Measurements from ENCODE around the gene GPR153.
A peak's percentile ranks its signal among the peaks of the same experiment; 100 is the strongest.
"Not testable (repeated sequence)": the region's sequence is repeated elsewhere in the genome, so short reads cannot be mapped to it uniquely, and the experiment has no call there.

The GPR153 gene

DNA sequence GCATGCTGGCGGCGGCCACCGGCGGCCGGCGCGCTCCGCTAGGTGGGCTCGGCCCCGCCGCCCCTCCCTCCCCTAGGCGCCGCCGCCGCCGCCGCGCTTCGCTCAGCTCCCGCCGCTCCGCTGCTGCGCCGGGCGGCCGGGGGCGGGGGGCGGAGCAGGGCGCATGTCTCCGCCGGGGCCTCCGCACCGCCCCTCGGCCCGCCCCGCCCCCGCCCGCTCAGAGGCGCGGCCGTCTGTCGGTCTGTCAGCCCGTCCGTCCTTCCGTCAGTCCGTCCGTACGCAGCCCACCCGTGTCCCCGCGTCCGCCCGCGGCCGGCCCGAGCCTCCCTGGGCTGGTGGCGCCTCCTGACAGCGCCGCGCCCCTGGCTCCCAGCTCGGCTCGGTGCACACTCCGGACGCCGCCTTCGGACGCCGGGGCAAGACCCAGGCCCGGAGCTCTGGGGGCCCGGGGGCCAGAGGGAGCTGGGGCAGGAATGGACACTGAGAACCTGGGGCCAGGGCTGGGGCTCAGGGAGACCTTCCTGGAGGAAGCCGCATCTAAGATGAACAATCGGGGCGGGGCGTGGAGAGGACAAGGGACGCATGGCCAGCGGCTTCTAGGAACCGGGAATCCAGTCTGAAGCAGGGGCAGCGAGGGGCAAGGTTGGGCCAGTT lies at the start of gene GPR153:
GPR153 (minus strand) TSS at position 138 of the 654 bp plus-strand sequence. CDS start 6,193 bp downstream, outside the sequence.
- DNase-seq, result peak; percentile 64 to 90 (median 80)

DNA sequence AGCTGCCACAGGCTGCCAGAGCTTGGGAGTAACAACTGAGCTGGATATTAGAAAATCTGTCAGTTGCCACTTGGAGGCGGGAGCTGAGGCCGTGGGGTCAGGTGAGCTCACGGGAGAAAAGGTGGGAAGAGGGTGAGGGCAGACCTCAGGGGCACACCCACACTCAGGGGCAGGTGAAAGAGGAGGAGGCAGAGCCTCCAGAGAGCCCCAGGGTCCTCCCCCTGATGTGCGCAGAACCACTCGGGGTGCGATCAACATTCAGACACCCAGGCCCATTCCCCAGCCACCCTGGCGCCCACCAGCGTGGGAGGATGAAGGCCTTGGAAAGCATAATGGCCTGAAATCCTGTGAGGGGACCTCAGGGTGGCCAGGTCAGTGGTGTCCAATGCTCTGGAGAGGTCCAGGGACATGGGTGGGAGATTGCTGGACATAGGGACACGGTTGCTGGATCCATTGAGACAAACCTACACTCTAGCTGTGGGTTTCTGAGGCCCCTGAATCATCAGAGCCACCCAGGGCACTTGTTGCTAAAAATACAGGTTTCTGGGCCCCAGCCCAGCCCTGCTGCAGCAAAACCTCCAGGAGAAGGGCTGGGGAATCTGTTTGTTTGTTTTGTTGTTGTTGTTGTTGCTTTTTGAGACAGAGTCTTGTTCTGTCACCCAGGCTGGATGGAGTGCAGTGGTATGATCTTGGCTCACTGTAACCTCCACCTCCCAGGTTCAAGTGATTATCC lies 49.4 kb upstream of the GPR153 start:
- no peak for DNase-seq

DNA sequence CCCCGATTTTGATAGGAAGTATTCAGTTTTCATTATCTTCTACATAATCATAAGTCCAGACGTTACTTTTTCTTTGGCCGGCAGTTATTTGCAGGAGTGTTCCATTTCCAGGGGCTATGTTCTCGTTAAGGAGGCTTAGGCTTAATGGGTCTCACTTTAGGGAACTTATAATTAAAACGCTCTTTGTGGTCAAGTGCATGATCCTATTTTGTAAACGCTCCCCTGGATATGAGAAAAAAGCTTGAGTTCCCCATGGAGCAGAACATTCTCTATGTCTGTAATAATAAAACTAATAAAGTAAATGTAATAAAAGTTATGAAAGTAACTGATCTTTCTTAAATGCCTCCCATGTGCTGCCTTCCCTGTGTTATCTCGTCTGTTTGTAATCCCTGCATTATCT lies 48.7 kb upstream of the GPR153 start:
- no peak for DNase-seq

DNA sequence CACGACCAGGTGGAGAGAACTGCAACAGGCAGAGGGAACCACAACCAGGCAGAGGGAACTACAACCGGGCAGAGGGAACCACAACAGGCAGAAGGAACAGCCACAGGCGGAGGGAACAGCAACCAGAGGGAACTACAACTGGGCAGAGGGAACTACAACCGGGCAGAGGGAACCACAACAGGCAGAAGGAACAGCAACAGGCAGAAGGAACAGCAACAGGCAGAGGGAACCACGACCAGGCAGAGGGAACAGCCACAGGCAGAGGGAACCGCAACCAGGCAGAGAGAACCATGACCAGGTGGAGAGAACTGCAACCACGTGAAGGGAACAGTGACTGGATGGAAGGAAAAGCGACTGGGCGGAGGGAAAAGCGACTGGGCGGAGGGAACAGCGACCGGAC lies 47.6 kb upstream of the GPR153 start:
- no peak for DNase-seq

DNA sequence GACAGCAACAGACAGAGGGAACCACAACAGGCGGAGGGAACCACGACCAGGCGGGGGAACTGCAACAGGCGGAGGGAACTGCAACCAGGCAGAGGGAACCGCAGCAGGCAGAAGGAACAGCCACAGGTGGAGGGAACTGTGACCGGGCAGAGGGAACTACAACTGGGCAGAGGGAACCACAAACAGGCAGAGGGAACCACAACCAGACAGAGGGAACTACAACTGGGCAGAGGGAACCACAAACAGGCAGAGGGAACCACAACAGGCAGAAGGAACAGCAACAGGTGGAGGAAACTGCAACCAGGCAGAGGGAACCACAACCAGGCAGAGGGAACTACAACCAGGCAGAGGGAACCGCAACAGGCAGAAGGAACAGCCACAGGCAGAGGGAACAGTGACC lies 46.8 kb upstream of the GPR153 start:
- not testable (repeated sequence) for DNase-seq

DNA sequence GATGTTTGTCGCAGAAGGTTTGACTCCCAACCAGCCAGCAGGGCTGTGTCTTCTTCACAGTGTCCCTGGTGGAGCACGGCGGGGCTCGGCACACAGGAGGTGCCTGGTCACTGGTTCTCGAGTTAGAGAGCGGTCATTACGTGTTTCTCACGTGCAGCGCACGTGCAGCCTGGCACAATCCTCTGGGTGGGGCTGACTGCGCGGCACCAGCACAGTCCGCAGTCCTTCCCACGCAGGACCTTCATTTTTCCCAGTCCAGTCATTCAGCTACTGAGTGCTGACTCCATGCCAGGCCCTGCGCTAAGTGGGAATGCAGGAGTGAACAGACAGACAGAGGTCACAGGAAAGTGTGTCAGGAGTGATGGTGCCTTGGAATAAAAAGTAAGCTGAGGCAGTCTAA lies 46.2 kb upstream of the GPR153 start:
- DNase-seq, result no peak

DNA sequence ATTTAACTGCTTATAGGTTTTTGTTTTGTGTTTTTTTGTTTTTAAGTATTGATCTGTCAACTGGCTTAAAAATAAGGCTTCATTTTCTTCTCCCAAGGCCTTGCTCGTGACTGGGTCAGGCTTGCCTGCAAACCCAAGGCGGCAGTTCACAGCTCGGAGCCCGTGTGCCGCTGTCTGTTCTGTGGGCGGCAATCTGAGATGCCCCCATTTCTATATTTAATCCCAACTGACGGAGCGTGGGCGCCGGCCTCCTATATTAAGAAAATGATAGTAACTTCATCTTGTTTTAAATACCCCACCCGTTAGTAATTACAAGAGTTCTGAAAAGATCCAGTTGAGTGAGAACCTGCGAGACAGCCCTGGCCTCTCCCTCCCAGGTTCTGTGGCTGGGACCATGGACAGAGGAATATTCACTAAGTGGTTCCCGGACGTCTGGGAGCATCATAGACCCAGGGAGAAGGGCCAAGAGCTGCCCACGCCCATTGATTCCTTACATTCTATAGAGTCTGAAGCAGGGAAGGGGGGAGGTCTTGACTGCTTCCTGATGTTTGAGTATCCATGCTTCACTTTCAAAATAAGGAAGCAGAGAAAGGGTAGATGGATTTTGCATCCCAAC lies 42.6 kb upstream of the GPR153 start:
- no peak for DNase-seq

DNA sequence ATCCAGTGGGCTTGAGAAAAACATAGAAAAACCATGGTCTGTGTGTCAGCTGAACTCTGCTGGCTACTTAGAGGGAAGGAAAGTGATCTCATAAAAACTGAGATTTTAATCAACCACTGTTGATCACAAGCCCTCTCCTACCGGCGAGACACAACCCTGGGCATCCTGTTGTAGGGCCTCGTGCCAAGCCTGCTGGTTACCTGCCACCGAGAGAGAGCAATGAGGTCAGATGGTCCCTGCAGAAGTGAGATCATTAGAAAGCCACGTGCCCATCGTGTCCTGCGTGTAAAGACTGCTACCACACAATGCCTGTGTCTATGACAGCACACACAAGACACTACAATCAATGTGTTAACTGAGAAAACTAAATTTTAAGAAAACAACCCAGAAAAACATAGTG lies 41.7 kb upstream of the GPR153 start:
- DNase-seq, result no peak

DNA sequence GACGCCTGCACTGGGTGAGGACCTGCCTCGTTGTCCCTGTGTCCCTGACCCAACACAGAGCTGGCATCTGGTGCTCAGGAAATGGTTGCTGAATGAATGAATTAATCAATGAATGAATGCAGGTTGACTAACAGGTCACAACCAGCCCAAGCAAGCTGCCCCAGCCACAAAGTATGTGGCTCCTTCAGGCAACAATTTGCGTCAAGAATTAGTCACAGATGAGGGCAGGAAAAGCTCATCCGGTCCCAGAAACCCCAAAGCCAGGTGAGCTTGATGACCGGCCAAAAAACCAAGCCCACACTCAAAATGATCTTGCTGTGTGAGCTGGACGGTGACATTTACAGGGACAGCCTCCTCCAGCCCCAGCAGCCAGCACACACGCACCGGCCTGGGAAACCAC lies 40.6 kb upstream of the GPR153 start:
- no peak for DNase-seq

DNA sequence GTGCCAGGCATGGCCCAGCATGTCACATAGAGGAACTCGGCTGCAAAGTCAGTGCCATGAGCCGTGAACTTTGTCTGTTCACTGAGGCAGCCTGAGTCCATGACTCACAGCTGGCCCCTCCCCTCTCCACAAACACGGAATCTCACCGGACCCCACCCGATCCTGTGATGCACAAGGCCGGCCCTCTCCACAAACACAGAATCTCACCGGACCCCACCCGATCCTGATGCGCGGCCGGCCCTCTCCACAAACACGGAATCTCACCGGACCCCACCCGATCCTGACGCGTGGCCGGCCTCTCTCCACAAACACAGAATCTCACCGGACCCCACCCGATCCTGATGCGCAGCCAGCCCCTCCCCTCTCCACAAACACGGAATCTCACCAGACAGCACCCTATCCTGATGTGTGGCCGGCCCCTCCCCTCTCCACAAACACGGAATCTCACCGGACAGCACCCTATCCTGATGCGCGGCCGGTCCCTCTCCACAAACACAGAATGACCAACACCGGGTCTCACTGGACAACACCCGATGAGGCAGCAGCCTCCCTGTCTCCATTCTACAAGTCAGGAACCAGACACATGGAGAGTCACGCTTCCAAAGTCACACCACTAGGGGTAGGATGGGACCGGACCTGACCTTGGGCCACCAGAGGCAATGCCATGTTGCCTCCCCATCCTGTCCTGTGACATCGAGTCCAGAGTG lies 39.6 kb upstream of the GPR153 start:
- DNase-seq, result no peak

DNA sequence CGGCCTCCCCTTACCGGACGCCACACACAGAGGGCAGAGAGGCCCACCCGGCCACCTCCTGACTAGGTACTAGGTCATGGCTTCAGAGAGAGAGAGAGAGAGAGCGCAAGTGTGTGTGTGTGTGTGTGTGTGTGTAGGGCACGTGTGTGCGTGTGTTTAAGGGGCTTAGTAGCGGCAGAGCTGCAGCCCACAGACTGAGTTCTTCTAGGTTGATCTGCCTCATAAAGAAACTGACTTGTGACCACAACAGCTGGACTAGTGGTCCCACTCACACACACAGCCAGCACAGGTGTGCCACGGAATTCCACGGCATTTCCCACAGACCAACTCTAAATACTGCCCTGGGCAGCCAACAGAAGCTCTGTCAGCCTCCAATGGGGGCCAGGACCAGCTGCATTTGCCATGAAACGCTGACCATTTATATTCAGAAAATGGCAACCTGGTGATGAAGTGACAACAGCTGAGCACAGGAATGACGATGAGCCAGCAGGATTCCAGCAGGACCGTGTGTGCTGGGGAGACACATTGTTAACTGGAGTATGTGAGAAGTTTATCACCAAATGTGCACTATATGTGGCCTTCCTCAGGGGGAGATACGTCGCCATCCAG lies 38.8 kb upstream of the GPR153 start:
- DNase-seq, result no peak

DNA sequence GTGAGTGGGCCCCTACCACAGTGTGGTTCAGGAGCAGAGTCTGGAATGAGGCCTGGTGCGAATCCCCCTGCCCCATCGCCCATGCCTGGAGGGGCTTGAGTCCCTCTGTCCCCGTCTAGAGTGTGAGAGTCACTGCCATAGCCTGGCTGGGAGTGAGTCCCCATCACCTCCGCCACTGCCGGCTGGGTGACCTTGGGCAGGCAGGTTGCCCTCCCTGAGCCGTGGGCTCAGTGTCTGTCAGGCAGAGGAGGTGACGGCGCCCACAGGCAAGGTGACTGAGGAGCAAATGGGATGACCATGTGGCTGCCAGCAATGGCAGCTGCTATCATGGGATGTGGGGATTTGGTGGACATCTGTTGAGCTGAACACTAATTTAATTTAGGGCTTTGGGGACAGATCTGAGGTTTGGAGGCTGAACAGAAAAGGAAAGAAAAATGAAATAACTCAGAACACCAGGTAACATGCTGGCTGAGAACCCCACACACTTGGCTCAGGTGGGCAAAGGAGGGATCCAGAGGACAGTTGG lies 38.1 kb upstream of the GPR153 start:
- no peak for DNase-seq

DNA sequence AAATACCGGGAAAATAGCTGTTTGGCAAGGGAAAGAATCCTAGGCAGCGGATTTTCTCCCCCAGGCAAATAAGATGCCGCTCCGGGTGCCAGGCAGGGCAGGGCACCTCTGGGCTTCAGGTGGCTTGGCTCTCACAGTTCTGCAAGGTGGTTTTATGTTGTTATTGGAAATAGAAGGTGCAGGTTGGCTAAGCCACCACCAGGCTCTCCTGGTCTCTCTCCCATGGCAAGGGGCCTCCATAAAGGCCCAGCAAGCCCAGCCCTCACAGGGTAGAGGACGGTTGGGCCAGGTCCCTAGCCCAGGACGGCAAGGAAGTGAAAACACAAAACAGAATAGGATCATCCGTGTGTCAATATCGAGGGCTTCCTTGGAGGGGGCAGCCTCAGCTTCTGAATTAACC lies 37.6 kb upstream of the GPR153 start:
- DNase-seq, result no peak

DNA sequence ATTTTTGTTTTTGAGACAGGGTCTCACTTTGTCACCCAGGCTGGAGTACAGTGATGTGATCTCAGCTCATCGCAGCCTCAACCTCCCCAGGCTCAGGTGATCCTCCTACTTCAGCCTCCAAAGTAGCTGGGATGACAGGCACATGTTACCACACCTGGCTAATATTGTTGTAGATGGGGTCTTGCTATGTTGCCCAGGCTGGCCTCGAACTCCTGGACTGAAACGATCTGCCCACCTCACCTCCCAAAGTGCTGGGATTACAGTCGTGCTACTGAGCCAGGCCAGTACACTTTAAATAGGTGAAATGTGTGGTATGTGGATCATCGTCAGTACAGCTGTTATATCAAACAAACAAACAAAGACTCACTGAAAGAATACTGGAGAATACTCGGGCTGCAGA lies 35.0 kb upstream of the GPR153 start:
- DNase-seq, result no peak

DNA sequence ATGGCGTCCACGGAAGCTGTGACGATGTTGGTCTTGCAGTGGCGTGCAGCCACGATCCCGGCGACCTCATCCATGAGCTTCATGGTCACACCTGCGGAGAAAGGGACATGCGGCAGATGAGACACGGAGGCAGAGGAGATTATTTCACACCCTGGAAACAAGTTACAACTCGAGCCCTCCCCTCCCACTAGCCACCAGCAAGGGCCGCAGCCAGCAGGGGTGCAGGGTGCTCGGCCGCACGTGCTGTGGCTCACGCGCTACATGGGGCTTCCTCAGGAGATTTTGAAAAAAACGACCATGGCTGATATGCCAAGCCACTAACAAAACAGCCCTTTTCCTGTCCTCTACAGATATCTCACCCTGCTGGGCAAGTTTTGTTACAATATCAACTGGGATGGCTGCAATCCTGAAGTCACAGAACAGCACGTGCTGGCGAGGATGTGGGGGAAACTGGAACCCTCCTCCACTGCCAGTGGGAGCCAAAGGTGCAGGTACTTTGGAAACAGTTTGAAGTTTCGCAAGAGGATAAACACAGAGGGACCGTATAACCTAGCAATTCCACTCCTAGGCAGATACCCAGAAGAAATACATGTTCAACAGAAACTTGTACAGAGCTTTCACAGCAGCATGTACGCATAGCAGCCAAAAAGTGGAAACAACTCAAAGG lies 34.1 kb upstream of the GPR153 start:
- no peak for DNase-seq

DNA sequence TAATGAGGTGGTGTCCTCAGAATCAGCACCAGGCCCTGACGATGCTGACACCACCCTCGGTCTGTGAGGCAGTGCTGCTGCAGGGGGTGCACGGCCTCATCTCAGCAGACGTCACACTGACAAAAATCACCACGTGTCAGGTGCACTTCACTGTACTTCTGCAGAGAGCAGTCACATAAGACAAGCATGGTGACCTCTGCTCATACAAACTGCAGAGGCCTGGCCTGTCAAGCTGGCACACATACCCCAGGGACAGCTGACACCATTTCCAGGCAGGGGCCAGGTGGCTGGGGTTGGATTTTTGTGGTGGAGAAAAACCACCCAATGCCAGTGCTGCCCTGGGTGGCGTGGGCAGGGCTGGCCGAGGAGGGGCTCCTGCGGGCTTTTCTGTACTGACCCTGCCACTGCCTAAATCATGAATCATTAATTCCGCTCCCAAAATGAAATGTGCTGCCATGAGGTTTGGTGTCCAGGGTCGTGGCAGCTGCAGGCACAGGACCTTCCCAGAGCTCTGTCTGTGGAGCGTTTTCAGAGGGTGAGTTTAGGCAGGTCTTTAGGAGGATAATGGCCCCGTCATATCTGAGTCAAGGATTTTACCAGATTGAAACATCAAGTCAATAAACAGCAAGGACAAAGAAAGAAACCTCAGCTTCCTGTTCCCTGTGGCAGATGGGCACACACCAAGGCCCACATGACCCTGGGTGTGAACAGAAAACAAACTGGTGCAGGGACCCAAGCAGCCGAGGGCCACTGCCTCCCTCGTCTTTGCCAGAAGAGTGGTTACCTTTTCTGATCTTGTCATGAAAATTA lies 33.4 kb upstream of the GPR153 start:
- no peak for DNase-seq

DNA sequence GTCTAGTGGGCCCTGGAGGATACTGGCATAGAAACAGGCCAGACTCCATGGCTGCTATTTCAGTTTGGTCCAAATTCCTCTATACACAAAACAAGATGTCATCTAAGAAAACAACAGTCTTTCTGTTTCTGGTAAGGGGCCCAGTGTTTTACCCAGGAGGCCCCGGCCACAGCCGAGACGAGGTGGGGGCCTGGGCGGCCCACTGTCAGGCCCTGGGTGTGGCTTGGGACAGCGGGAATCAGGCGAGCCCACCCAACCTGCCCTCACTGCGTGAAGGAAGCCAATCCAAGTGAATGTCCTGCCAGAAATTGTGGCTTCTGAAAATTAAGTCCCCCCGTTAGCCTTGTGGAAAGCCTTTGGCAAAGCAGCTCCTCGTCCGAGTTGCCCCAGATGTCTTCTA lies 31.2 kb upstream of the GPR153 start:
- no peak for DNase-seq

DNA sequence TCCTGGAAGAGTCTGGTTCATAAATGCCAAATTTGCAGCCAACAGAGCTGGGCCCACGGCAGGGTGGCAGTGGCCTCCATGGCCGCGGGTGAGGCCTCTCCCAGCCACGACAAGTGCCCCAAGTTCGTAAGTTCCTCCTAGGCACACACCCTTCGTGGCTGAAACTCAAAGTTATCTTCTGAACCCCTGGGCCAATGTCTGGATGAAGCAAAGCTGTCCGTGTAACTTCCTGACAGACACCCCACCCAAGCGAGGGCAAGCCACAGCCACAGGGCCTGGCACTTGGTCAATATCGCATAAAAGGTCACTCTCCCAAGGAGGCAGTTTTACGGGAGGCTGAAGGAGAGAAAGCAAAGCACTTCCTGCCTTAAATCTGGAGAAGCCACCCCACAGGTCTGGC lies 27.8 kb upstream of the GPR153 start:
- no peak for DNase-seq

DNA sequence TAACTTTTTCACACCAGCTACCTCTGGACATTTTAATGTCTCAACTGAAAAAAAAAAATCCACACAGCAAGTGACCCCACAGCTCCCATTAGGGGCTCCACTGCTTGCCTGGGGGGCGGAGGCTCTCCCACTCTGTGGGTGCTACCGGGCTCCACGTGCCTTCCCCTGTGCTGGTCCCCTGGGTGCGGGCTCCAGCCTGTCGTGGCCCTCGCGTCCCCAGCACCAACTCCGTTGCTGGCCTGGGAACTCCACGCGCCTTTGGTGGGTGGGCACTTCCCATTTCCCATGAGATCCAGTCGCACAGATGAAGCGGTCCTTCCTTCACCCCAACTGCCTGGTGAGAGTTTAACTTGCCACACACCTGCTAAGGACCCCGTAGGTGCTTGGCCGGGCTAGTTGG lies 27.1 kb upstream of the GPR153 start:
- no peak for DNase-seq

DNA sequence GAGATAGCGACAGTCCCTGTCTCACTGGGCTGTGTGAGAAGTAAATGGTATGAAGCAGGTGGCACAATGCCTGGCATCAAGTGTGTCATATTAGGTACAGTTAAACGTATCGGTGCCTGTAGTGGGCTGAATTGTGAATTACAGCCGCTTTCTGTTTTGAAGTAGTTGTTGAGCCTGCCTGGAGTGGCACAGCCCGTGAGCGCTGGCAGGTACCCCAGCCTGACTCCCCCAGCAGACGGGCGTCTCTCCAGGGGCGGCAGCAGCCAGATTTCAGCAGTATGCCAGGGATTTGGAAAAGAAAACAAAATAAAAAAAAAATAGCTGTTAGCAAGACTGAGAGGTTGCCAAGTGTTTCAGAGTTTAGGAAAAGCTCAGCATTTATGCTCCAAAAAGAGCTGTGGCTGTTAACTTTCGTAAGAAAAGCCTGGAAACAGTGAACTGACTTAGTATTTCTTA lies 26.6 kb upstream of the GPR153 start:
- DNase-seq, result no peak

DNA sequence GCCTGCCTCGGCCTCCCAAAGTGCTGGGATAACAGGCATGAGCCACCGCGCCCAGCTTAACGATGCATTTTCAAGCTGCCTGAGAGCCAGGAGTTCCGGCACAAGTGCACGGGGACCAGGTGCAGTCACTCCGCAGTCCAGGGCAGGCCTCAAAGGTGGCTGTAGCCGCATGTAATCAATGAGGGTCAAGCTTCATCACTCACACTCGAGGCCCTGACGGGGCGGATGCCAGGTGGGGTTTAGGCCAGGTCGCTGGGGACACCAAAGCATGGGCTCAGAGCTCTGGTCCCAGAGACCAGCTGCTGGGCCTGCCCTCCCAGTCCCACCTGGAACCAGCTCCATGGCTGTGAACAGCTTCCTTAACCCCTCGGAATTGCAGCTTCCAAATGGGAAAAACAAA lies 26.1 kb upstream of the GPR153 start:
- DNase-seq, result no peak
